Measurements from ENCODE around the gene GBX2.

GBX2 gene

DNA sequence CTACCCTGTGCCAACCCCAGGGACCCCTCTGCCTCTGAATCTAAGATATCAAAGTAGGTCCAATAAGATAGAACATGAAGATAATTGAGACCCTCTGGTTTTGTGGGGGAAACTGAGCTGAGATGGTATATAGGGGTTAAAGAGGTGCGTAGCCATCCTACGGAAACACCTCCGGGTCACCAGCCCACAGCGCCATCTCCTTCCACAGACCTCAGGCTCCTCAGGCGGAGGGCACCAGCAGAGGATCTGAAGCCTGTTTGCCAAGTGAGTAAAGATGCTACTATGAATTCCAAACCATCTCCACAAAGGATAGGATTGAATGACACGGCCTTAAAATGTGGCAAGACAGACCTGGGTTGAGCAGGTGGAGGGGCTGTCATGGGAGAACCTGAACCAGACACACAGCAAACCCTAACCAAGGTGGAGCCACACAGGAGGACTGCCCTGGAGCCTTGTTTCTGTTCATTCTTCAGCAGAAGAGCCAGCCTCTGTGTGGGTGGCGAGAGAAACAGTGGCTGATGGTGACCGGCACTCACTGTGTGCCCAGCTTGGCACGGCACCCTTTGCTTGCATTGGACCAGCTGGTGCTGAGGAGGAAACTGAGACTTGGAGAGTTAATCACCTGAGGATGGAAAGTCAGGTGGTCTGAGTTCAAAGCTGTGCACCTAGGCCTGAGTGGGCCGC is 10.2 kb downstream of the GBX2 start:
- TF ChIP-seq, protein P1, sequence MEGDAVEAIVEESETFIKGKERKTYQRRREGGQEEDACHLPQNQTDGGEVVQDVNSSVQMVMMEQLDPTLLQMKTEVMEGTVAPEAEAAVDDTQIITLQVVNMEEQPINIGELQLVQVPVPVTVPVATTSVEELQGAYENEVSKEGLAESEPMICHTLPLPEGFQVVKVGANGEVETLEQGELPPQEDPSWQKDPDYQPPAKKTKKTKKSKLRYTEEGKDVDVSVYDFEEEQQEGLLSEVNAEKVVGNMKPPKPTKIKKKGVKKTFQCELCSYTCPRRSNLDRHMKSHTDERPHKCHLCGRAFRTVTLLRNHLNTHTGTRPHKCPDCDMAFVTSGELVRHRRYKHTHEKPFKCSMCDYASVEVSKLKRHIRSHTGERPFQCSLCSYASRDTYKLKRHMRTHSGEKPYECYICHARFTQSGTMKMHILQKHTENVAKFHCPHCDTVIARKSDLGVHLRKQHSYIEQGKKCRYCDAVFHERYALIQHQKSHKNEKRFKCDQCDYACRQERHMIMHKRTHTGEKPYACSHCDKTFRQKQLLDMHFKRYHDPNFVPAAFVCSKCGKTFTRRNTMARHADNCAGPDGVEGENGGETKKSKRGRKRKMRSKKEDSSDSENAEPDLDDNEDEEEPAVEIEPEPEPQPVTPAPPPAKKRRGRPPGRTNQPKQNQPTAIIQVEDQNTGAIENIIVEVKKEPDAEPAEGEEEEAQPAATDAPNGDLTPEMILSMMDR (IDR thresholded peaks at IDR 0.05; ENCODE audit: control insufficient read depth, insufficient read depth, low read depth, low read length, missing control alignments), result no peak
- no peak for DNase-seq (ENCODE audit: low read depth)
- no peak overlapping the region for H3K4me3 ChIP-seq (ENCODE audit: control insufficient read depth, low read depth, low read length)

DNA sequence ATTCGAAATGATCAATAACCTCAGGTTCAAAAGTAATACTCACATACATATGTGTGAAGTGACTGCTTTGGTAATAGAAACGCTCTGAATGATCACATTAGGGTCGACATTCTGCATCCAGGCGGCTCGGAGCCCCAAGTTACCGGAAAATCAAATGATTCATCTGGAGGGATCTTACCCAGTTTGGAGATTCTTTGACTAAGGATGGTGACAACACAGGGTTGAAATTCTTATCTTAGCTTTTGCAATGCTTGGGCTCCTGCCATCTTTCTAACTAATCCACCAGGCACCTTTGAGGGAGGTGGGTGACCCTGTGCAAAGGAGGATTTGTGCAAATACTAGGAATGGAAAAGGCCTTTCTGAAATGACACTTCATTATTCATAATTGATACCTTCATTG is 10.8 kb downstream of the GBX2 start:
- TF ChIP-seq, protein P1 (IDR thresholded peaks at IDR 0.05; ENCODE audit: control insufficient read depth, insufficient read depth, low read depth, low read length, missing control alignments), result no peak
- no peak overlapping the region for H3K4me3 ChIP-seq (ENCODE audit: control insufficient read depth, low read depth, low read length)
- no peak for DNase-seq (ENCODE audit: low read depth)

DNA sequence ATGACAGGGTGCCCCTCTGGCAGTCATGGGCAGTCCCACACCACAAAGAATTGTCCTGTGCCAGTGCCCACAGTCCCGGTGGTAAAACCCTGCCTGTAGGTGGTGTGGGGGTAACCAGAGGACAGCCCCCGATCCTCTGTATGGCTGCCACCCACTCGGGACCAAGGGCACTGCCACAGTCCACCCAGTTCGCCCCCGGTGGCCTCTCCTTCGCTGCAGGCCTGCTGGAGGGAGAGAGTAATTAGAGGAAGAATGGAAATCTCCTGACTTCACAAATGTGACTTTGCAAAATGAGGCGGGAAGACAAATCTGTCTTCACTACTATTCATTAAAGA is 11.4 kb downstream of the GBX2 start:
- TF ChIP-seq, protein P1 (IDR thresholded peaks at IDR 0.05; ENCODE audit: control insufficient read depth, insufficient read depth, low read depth, low read length, missing control alignments), result no peak
- H3K4me3 ChIP-seq (ENCODE audit: control insufficient read depth, low read depth, low read length), result no peak overlapping the region
- DNase-seq (ENCODE audit: low read depth), result no peak

DNA sequence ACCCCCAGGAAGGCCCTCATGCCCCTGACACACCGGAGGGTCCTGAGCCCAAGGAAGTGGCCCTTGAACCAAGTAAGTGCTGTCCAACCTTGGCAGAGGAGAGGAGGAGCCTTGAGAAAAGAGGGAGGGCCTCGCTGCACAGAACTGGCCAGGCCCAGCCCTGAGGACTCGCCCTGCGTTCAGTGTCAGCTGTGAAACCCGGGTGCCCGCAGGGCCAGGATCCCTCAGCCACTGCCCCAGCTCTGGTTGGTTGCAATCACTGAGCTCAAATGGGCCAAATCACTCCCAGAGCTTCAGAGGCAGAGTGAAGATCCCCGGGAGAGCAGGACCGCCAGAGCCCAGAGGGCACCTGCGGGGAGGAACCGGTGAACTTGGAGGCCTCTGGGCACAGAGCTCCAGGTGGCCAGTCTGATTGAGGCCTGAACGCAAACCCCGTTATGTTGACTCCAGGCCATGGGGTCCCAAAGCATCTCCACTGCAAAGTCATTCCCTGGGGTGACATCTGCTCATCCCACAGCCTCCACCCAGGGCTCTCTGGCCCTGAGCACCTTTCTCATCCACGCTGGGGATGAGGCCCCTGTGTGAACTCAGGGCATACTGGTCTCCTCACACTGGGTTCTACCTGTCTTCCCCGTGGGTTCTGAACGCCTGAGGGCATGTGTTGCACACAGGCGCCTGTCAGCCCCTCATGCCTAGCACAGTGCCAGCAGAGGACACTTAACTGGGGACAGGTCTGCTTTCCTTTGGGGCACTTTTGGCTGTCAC is 11.9 kb downstream of the GBX2 start:
- no peak for DNase-seq (ENCODE audit: low read depth)
- TF ChIP-seq, protein P1 (IDR thresholded peaks at IDR 0.05; ENCODE audit: control insufficient read depth, insufficient read depth, low read depth, low read length, missing control alignments), result no peak
- no peak overlapping the region for H3K4me3 ChIP-seq (ENCODE audit: control insufficient read depth, low read depth, low read length)

- no peak for DNase-seq (ENCODE audit: low read depth)
- TF ChIP-seq, protein P1 (IDR thresholded peaks at IDR 0.05; ENCODE audit: control insufficient read depth, insufficient read depth, low read depth, low read length, missing control alignments), result no peak
Measured at GRCh38 chr2:236155406-236155805, 12.8 kb downstream of the GBX2 start.

DNA sequence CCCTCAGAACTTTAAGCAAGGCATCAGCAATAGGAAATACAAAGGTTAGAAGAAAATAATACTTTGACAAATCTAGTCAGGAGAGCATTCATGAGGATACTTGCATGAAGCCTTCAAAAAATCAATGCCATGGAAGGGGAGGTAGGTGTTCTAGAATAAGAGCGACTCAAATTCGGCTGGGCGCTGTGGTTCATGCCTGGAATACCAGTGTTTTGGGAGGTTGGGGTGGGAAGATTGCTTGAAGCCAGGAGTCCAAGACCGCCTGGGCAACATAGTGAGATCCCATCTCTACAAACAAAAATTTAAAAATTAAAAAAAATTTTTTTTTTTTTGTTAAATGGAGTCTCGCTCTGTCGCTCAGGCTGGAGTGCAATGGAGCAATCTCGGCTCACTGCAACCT is 21.8 kb downstream of the GBX2 start:
- TF ChIP-seq, protein P1 (IDR thresholded peaks at IDR 0.05; ENCODE audit: control insufficient read depth, insufficient read depth, low read depth, low read length, missing control alignments), result no peak
- no peak for DNase-seq (ENCODE audit: low read depth)
- H3K4me3 ChIP-seq (ENCODE audit: control insufficient read depth, low read depth, low read length), result no peak overlapping the region

More at GRCh38 chr2:236155406-236155805, 12.8 kb downstream of the GBX2 start:
- no peak overlapping the region for H3K4me3 ChIP-seq (ENCODE audit: control insufficient read depth, low read depth, low read length)
